ENCODE measurements around the gene PHC3.

PHC3 gene

DNA sequence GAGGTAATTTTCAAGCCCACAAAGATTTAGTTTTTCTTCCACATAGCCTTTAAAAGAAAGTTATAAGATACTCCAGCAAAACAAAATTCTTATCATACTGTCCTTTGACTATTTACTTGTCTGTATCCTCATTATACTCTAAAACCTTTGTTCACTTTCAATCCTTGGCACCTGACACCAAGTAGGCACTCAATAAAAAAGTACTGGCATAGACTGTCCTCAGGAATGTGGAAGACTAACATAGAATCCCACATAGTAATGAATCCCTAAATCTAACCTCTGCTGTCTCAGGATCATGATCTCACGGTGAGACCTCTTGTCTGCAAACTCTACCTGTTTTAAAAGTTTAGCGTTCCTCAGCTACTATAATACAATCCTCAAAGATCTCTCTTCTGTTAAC, 21.6 kb downstream of the PHC3 start:
- ATAC-seq = no peak

DNA sequence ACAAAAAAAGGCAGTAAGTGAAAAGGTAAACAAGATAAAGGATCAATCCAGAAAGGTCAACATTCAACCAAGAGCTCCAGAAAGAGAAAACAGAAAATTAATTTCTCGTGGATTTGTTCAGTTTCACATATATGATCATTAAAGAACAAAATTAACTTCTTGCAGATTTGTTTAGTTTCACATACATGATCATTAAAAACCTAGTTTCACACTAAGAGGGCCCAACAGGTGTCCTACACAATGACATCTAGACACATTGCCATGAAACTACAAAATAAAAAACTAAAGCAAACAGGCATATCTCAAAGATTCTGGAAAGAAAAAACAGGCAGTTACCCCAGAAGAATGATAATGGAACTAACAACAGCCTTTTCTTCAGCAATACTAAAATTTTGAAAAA, 22.1 kb downstream of the PHC3 start:
- ATAC-seq = no peak
- TF ChIP-seq ZFP3 (CRISPR knock-in tag; IDR thresholded peaks at IDR 0.05) (no peak), ZNF70 (CRISPR knock-in tag; IDR thresholded peaks at IDR 0.05) (no peak), ARNTL (CRISPR knock-in tag; IDR thresholded peaks at IDR 0.05; ENCODE audit: borderline replicate concordance, low read depth) (no peak), ZFP30 (CRISPR knock-in tag; IDR thresholded peaks at IDR 0.05) (no peak), ISL1 (CRISPR knock-in tag; IDR thresholded peaks at IDR 0.05) (no peak), ZNF8 (CRISPR knock-in tag; IDR thresholded peaks at IDR 0.05) (no peak), GLIS3 (CRISPR knock-in tag; IDR thresholded peaks at IDR 0.05) (no peak), SNAI2 (CRISPR knock-in tag; IDR thresholded peaks at IDR 0.05) (no peak), RARB (CRISPR knock-in tag; IDR thresholded peaks at IDR 0.05) (no peak), CSDC2 (CRISPR knock-in tag; IDR thresholded peaks at IDR 0.05) (no peak), TCF4 (CRISPR knock-in tag; IDR thresholded peaks at IDR 0.05; ENCODE audit: borderline replicate concordance) (no peak), ZNF565 (CRISPR knock-in tag; conservative IDR thresholded peaks at IDR 0.05; ENCODE audit: low read depth) (no peak), PPARA (CRISPR knock-in tag; IDR thresholded peaks at IDR 0.05; ENCODE audit: borderline replicate concordance) (no peak), ZC3H10 (CRISPR knock-in tag; IDR thresholded peaks at IDR 0.05) (no peak)
- TF ChIP-seq, protein P1, sequence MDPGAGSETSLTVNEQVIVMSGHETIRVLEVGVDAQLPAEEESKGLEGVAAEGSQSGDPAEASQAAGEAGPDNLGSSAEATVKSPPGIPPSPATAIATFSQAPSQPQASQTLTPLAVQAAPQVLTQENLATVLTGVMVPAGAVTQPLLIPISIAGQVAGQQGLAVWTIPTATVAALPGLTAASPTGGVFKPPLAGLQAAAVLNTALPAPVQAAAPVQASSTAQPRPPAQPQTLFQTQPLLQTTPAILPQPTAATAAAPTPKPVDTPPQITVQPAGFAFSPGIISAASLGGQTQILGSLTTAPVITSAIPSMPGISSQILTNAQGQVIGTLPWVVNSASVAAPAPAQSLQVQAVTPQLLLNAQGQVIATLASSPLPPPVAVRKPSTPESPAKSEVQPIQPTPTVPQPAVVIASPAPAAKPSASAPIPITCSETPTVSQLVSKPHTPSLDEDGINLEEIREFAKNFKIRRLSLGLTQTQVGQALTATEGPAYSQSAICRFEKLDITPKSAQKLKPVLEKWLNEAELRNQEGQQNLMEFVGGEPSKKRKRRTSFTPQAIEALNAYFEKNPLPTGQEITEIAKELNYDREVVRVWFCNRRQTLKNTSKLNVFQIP (CRISPR knock-in tag; IDR thresholded peaks at IDR 0.05; ENCODE audit: borderline replicate concordance, low read depth) = no peak
- TF ChIP-seq, protein P2, sequence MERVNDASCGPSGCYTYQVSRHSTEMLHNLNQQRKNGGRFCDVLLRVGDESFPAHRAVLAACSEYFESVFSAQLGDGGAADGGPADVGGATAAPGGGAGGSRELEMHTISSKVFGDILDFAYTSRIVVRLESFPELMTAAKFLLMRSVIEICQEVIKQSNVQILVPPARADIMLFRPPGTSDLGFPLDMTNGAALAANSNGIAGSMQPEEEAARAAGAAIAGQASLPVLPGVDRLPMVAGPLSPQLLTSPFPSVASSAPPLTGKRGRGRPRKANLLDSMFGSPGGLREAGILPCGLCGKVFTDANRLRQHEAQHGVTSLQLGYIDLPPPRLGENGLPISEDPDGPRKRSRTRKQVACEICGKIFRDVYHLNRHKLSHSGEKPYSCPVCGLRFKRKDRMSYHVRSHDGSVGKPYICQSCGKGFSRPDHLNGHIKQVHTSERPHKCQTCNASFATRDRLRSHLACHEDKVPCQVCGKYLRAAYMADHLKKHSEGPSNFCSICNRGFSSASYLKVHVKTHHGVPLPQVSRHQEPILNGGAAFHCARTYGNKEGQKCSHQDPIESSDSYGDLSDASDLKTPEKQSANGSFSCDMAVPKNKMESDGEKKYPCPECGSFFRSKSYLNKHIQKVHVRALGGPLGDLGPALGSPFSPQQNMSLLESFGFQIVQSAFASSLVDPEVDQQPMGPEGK (CRISPR knock-in tag; IDR thresholded peaks at IDR 0.05; ENCODE audit: borderline replicate concordance) = no peak
- TF ChIP-seq, protein P3, sequence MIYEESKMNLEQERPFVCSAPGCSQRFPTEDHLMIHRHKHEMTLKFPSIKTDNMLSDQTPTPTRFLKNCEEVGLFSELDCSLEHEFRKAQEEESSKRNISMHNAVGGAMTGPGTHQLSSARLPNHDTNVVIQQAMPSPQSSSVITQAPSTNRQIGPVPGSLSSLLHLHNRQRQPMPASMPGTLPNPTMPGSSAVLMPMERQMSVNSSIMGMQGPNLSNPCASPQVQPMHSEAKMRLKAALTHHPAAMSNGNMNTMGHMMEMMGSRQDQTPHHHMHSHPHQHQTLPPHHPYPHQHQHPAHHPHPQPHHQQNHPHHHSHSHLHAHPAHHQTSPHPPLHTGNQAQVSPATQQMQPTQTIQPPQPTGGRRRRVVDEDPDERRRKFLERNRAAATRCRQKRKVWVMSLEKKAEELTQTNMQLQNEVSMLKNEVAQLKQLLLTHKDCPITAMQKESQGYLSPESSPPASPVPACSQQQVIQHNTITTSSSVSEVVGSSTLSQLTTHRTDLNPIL (CRISPR knock-in tag; IDR thresholded peaks at IDR 0.05; ENCODE audit: low read depth) = no peak
- TF ChIP-seq, protein P4, sequence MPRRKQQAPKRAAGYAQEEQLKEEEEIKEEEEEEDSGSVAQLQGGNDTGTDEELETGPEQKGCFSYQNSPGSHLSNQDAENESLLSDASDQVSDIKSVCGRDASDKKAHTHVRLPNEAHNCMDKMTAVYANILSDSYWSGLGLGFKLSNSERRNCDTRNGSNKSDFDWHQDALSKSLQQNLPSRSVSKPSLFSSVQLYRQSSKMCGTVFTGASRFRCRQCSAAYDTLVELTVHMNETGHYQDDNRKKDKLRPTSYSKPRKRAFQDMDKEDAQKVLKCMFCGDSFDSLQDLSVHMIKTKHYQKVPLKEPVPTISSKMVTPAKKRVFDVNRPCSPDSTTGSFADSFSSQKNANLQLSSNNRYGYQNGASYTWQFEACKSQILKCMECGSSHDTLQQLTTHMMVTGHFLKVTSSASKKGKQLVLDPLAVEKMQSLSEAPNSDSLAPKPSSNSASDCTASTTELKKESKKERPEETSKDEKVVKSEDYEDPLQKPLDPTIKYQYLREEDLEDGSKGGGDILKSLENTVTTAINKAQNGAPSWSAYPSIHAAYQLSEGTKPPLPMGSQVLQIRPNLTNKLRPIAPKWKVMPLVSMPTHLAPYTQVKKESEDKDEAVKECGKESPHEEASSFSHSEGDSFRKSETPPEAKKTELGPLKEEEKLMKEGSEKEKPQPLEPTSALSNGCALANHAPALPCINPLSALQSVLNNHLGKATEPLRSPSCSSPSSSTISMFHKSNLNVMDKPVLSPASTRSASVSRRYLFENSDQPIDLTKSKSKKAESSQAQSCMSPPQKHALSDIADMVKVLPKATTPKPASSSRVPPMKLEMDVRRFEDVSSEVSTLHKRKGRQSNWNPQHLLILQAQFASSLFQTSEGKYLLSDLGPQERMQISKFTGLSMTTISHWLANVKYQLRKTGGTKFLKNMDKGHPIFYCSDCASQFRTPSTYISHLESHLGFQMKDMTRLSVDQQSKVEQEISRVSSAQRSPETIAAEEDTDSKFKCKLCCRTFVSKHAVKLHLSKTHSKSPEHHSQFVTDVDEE (CRISPR knock-in tag; IDR thresholded peaks at IDR 0.05) = no peak

More for the DNA sequence above, 21.6 kb downstream of the PHC3 start:
- TF ChIP-seq PPARA (CRISPR knock-in tag; IDR thresholded peaks at IDR 0.05; ENCODE audit: borderline replicate concordance) = no peak
- no peak for TF ChIP-seq TOX (CRISPR knock-in tag; IDR thresholded peaks at IDR 0.05; ENCODE audit: borderline replicate concordance)
- TF ChIP-seq, protein P5, sequence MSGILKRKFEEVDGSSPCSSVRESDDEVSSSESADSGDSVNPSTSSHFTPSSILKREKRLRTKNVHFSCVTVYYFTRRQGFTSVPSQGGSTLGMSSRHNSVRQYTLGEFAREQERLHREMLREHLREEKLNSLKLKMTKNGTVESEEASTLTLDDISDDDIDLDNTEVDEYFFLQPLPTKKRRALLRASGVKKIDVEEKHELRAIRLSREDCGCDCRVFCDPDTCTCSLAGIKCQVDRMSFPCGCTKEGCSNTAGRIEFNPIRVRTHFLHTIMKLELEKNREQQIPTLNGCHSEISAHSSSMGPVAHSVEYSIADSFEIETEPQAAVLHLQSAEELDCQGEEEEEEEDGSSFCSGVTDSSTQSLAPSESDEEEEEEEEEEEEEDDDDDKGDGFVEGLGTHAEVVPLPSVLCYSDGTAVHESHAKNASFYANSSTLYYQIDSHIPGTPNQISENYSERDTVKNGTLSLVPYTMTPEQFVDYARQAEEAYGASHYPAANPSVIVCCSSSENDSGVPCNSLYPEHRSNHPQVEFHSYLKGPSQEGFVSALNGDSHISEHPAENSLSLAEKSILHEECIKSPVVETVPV (CRISPR knock-in tag; IDR thresholded peaks at IDR 0.05) = no peak
- no peak for TF ChIP-seq ZFP3 (CRISPR knock-in tag; IDR thresholded peaks at IDR 0.05)
- TF ChIP-seq, protein P3 (CRISPR knock-in tag; IDR thresholded peaks at IDR 0.05; ENCODE audit: low read depth) = no peak
- TF ChIP-seq SNAI2 (CRISPR knock-in tag; IDR thresholded peaks at IDR 0.05) = no peak
- no peak for TF ChIP-seq ISL1 (CRISPR knock-in tag; IDR thresholded peaks at IDR 0.05)
- TF ChIP-seq, protein P1 (CRISPR knock-in tag; IDR thresholded peaks at IDR 0.05; ENCODE audit: borderline replicate concordance, low read depth) = no peak
- no peak for TF ChIP-seq TCF4 (CRISPR knock-in tag; IDR thresholded peaks at IDR 0.05; ENCODE audit: borderline replicate concordance)
- no peak for TF ChIP-seq GLIS3 (CRISPR knock-in tag; IDR thresholded peaks at IDR 0.05)
- TF ChIP-seq, protein P2 (CRISPR knock-in tag; IDR thresholded peaks at IDR 0.05; ENCODE audit: borderline replicate concordance) = no peak
- no peak for TF ChIP-seq ARNTL (CRISPR knock-in tag; IDR thresholded peaks at IDR 0.05; ENCODE audit: borderline replicate concordance, low read depth)

Data from SK-N-SH treated with all-trans-retinoic acid at 6 μM for 48 hours (cell line).